Brain pericyte (primary cell): ENCODE measurements around the gene C11orf16.
A peak's percentile ranks its signal among the peaks of the same experiment; 100 is the strongest.
"Not testable (repeated sequence)": the region's sequence is repeated elsewhere in the genome, so short reads cannot be mapped to it uniquely, and the experiment has no call there.

Experiments used
- DNase-seq: peaks from one replicate; pipeline ENCODE4 v3.0.0-alpha.2; 2012; ENCODE audit warnings: low read depth, low spot score

C11orf16 gene

GRCh38 chr11:8935789-8936188, 3.0 kb upstream of the C11orf16 start:
- not testable (repeated sequence) for DNase-seq

GRCh38 chr11:8934742-8935488, 2.2 kb upstream of the C11orf16 start:
- DNase-seq = no peak

GRCh38 chr11:8933931-8934330, 1.2 kb upstream of the C11orf16 start:
- DNase-seq = no peak

- DNase-seq = no peak
These were observed 2.1 kb downstream of the C11orf16 start for GRCh38 chr11:8930456-8931175.

GRCh38 chr11:8928981-8929615, 3.6 kb downstream of the C11orf16 start:
- DNase-seq = no peak

GRCh38 chr11:8928205-8928604, 4.5 kb downstream of the C11orf16 start:
- no peak for DNase-seq

GRCh38 chr11:8927233-8927632, 5.5 kb downstream of the C11orf16 start:
- no peak for DNase-seq

- DNase-seq = no peak
These were observed 6.5 kb downstream of the C11orf16 start for GRCh38 chr11:8926236-8926635.

- DNase-seq = no peak
These were observed 7.0 kb downstream of the C11orf16 start for GRCh38 chr11:8925711-8926110.

GRCh38 chr11:8922691-8923090, 10.1 kb downstream of the C11orf16 start:
- DNase-seq = no peak

- peak; percentile 70 for DNase-seq
These were observed 15.5 kb downstream of the C11orf16 start for GRCh38 chr11:8917157-8917825.

GRCh38 chr11:8914661-8915018, 18.1 kb downstream of the C11orf16 start:
- no peak for DNase-seq

- DNase-seq = no peak
These were observed 18.6 kb downstream of the C11orf16 start for GRCh38 chr11:8913961-8914660.

GRCh38 chr11:8911029-8911823, 21.5 kb downstream of the C11orf16 start, which contains the start of gene AKIP1:
AKIP1 (plus strand) TSS chr11:8911189; CDS start chr11:8911450, 261 bp downstream.
- peak; percentile 91 for DNase-seq

- no peak for DNase-seq
These were observed 22.1 kb downstream of the C11orf16 start for GRCh38 chr11:8910649-8911026.

- no peak for DNase-seq
These were observed 24.6 kb downstream of the C11orf16 start for GRCh38 chr11:8908099-8908498.

- no peak for DNase-seq
These were observed 25.6 kb downstream of the C11orf16 start for GRCh38 chr11:8907116-8907515.

- DNase-seq = no peak
These were observed 27.1 kb downstream of the C11orf16 start for GRCh38 chr11:8905528-8906165.

GRCh38 chr11:8899119-8899753, 33.5 kb downstream of the C11orf16 start:
- no peak for DNase-seq

- not testable (repeated sequence) for DNase-seq
These were observed 41.6 kb downstream of the C11orf16 start for GRCh38 chr11:8891185-8891584.
